ENCODE measurements around the gene ADORA2A. TPM values are rescaled to one million over a fixed set of nuclear protein-coding genes. Genes with fewer than 3 reads are reported as not detected.

The ADORA2A gene
- total and polyA plus RNA-seq, 10 of the 15 experiments (the other 5 are each of a cell fraction or from before 2014, with no cell fraction given), result 0.69 to 31.2 (median 18.3) TPM

GRCh38 chr22:24412274-24412673, 15.1 kb upstream of the ADORA2A start:
- no peak overlapping the region for H3K4me2 ChIP-seq (ENCODE audit: control insufficient read depth, insufficient read depth)
- DNase-seq (ENCODE audit: low read depth, low spot score) (no peak), ATAC-seq (no peak), FAIRE-seq (no peak)
- BruUV-seq (replicated peaks), result no TSS peak
- intact Hi-C loops (cut with micrococcal nuclease; ENCODE audit: unreplicated experiment) (no loop called here), in situ Hi-C loops (cut with MboI) (no loop called here)
- ChIA-PET POLR2A (no interaction called here), RAD21 (ENCODE audit: unreplicated experiment) (no interaction called here), SMC1A (ENCODE audit: uncharacterized antibody, unreplicated experiment) (no interaction called here), CTCF (interaction anchor here (0.7 kb wide), 1 partner anchor 143 kb away, joined by 3 read pairs; the partner anchor contains the start of gene GUCD1)
- no peaks in the 10 kb centered on the region for H3K27me3 ChIP-seq (replicated peaks in 1 of 2; ENCODE audit: control insufficient read depth in 2 of 2, insufficient read depth in 2 of 2, low read length in 1 of 2)
- no peaks in the 10 kb centered on the region for H3K79me2 ChIP-seq (ENCODE audit: control insufficient read depth, insufficient read depth, low read length)
- no peak for TF ChIP-seq STAT3 (IDR thresholded peaks at IDR 0.05; ENCODE audit: low read depth, low read length)
- no peak for TF ChIP-seq TCF3 (IDR thresholded peaks at IDR 0.05; ENCODE audit: borderline replicate concordance, insufficient read depth, low read depth, low read length)
- TF ChIP-seq TBL1XR1 (IDR thresholded peaks at IDR 0.05; ENCODE audit: low read depth, low read length), result no peak
- no peak overlapping the region for H3K4me3 ChIP-seq
- H2AFZ ChIP-seq (ENCODE audit: control insufficient read depth, low read depth, low read length), result no peak overlapping the region
- WGBS (ENCODE audit: insufficient coverage, insufficient replicate concordance, low lambda C conversion rate, missing lambda C conversion rate), result 87% methylated on average over 7 of the region's 7 CpGs
- H3K9me3 ChIP-seq (replicated peaks; ENCODE audit: control insufficient read depth, insufficient read depth, low read length), result no peaks in the 10 kb centered on the region
- H4K20me1 ChIP-seq (ENCODE audit: control insufficient read depth, insufficient read depth), result no peaks in the 10 kb centered on the region
- peaks cover 10% of the 10 kb centered on the region for H3K4me1 ChIP-seq (ENCODE audit: control insufficient read depth, insufficient read depth, low read length)
- peaks cover 4 to 17% of the 10 kb centered on the region in 2 experiments; a peak in 3 of 4 replicates for H3K36me3 ChIP-seq (ENCODE audit: control insufficient read depth in 2 of 2, insufficient read depth in 2 of 2, low read length in 1 of 2)
- no peak overlapping the region for H3K9ac ChIP-seq (ENCODE audit: control insufficient read depth, insufficient read depth, low read length)
- no peak overlapping the region for H3K27ac ChIP-seq (ENCODE audit: control insufficient read depth, insufficient read depth)

DNA sequence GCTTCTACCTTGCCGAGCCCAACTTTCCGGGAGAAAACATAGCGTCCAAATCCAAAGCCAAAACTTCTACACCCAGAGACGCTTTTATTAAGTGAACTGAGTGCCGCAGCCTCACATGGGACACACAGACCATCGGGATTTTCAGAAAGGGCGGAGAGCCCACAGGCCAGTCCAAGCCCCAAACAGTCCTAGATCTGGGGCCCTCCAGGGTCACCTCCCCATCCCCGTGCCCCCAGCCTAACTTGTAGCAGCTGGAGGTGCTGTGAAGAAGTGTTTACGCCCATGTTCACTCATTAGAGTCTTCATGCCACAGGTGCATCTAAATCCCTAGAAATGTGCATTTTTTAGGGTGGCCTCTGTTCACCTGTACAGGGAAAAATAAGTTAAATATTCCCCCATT, 14.1 kb upstream of the ADORA2A start:
- DNase-seq (ENCODE audit: low read depth, low spot score), result no peak
- no peak overlapping the region for H3K4me3 ChIP-seq
- WGBS (ENCODE audit: insufficient coverage, insufficient replicate concordance, low lambda C conversion rate, missing lambda C conversion rate), result over 99% methylated on average over 9 of the region's 9 CpGs
- BruUV-seq (replicated peaks), result no TSS peak
- peaks cover 4 to 18% of the 10 kb centered on the region in 2 experiments; a peak in 3 of 4 replicates for H3K36me3 ChIP-seq (ENCODE audit: control insufficient read depth in 2 of 2, insufficient read depth in 2 of 2, low read length in 1 of 2)
- peaks cover 10% of the 10 kb centered on the region for H3K4me1 ChIP-seq (ENCODE audit: control insufficient read depth, insufficient read depth, low read length)
- H4K20me1 ChIP-seq (ENCODE audit: control insufficient read depth, insufficient read depth), result no peaks in the 10 kb centered on the region
- H3K9ac ChIP-seq (ENCODE audit: control insufficient read depth, insufficient read depth, low read length), result no peak overlapping the region
- ChIA-PET SMC1A (ENCODE audit: uncharacterized antibody, unreplicated experiment) (no interaction called here), POLR2A (no interaction called here), CTCF (no interaction called here), RAD21 (ENCODE audit: unreplicated experiment) (no interaction called here)
- no peaks in the 10 kb centered on the region for H3K27me3 ChIP-seq (replicated peaks in 1 of 2; ENCODE audit: control insufficient read depth in 2 of 2, insufficient read depth in 2 of 2, low read length in 1 of 2)
- intact Hi-C loops (cut with micrococcal nuclease; ENCODE audit: unreplicated experiment), result no loop called here
- H3K27ac ChIP-seq (ENCODE audit: control insufficient read depth, insufficient read depth), result no peak overlapping the region
- no peaks in the 10 kb centered on the region for H3K79me2 ChIP-seq (ENCODE audit: control insufficient read depth, insufficient read depth, low read length)
- FAIRE-seq, result no peak
- in situ Hi-C loops (cut with MboI), result no loop called here
- H3K4me2 ChIP-seq (ENCODE audit: control insufficient read depth, insufficient read depth), result no peak overlapping the region
- ATAC-seq, result no peak
- no peak overlapping the region for H2AFZ ChIP-seq (ENCODE audit: control insufficient read depth, low read depth, low read length)
- H3K9me3 ChIP-seq (replicated peaks; ENCODE audit: control insufficient read depth, insufficient read depth, low read length), result no peaks in the 10 kb centered on the region
- TF ChIP-seq RAD51 (IDR thresholded peaks at IDR 0.05) (no peak), BRCA1 (IDR thresholded peaks at IDR 0.05; ENCODE audit: low read depth, low read length) (no peak), CHD4 (IDR thresholded peaks at IDR 0.05) (no peak), SMARCA5 (IDR thresholded peaks at IDR 0.05) (no peak), TCF7 (IDR thresholded peaks at IDR 0.05; ENCODE audit: borderline replicate concordance) (no peak), ASH2L (IDR thresholded peaks at IDR 0.05; ENCODE audit: borderline replicate concordance, low read depth) (no peak), CREB1 (IDR thresholded peaks at IDR 0.05; ENCODE audit: low read depth) (no peak), IRF3 (IDR thresholded peaks at IDR 0.05) (no peak), KLF5 (IDR thresholded peaks at IDR 0.05; ENCODE audit: partially characterized antibody) (no peak), IKZF2 (IDR thresholded peaks at IDR 0.05) (no peak), EED (IDR thresholded peaks at IDR 0.05; ENCODE audit: low read depth) (no peak), NFYA (IDR thresholded peaks at IDR 0.05; ENCODE audit: borderline replicate concordance, low read depth, low read length) (no peak), ATF7 (IDR thresholded peaks at IDR 0.05; ENCODE audit: low read depth) (no peak), MTA2 (IDR thresholded peaks at IDR 0.05; ENCODE audit: low read depth) (no peak)
- TF ChIP-seq, protein P1, sequence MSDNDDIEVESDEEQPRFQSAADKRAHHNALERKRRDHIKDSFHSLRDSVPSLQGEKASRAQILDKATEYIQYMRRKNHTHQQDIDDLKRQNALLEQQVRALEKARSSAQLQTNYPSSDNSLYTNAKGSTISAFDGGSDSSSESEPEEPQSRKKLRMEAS (IDR thresholded peaks at IDR 0.05; ENCODE audit: low read depth, low read length), result no peak
